Skin of body (tissue), 2 donors: ENCODE measurements around the gene GAB2. TPM values are rescaled to one million over a fixed set of nuclear protein-coding genes. Genes with fewer than 3 reads are reported as not detected.
"Not testable (repeated sequence)": the region's sequence is repeated elsewhere in the genome, so short reads cannot be mapped to it uniquely, and the experiment has no call there.

ENCODE experiments used
- DNase-seq: peaks from one replicate; lab custom pipeline; 2025; lab: John Stamatoyannopoulos, UW
- total RNA-seq: library from RNA; depleted of rRNA; stranded (reverse); fragments of >200 nt; gene quantifications from one replicate; pipeline ENCODE4 v1.2.3, GENCODE V29; 2014

Gene GAB2
- total RNA-seq, 1 donor from 2014 or later, result 10.9 TPM

GRCh38 chr11:78365381-78365792 is 52.2 kb downstream of the GAB2 start:
- no peak for DNase-seq

GRCh38 chr11:78364128-78364751 is 53.4 kb downstream of the GAB2 start:
- DNase-seq, result no peak

DNA sequence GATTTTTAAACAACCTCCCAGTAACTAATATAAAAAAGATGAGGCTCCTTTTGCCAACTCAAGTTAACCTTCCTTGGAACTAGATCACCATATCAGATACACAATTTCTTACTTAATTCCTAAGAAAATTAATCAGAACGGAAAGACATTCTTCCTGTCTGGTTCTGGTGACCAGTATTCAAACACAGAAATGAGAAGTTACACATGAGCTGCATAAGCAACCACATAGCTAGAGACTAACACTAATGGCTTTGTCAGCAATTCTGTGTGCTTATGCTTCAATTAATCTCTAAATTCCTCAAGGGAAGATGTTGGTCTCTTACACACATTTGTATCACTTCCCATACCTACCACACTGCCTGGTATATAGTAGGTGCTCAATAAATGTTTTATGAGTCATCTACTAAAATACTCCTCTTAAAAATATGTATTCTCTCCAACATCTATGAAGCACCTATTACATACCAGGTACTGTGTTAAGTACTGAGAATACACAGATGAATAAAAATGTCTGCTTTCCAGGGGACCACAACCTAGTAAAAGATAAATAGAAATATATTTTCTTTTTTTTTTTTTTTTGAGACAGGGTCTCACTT is 54.5 kb downstream of the GAB2 start:
- no peak for DNase-seq

DNA sequence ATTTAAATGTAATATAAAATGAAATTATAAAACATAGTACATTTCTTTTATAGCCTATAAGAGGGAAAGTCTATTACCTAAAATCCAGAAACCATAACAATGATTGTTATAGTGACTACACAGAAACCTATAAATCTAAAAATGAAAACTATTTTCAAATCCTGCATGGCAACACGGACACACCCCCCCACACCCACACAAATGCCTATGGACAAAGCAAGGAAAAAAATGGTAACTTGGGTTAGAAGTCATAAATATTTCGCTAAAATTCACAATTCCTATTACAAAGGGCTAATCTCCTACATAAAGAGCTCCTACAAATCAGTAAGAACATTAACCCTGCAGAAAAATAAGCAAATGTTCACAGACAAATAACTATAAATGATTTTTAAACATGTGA is 56.4 kb downstream of the GAB2 start:
- no peak for DNase-seq

GRCh38 chr11:78359921-78360320 is 57.7 kb downstream of the GAB2 start:
- no peak for DNase-seq

DNA sequence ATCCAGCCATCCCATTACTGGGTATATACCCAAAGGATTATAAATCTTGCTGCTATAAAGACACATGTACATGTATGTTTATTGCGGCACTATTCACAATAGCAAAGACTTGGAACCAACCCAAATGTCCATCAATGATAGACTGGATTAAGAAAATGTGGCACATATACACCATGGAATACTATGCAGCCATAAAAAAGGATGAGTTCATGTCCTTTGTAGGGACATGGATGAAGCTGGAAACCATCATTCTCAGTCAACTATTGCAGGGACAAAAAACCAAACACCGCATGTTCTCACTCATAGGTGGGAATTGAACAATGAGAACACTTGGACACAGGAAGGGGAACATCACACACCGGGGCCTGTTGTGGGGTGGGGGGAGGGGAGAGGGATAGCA is 59.7 kb downstream of the GAB2 start:
- DNase-seq, result not testable (repeated sequence)

DNA sequence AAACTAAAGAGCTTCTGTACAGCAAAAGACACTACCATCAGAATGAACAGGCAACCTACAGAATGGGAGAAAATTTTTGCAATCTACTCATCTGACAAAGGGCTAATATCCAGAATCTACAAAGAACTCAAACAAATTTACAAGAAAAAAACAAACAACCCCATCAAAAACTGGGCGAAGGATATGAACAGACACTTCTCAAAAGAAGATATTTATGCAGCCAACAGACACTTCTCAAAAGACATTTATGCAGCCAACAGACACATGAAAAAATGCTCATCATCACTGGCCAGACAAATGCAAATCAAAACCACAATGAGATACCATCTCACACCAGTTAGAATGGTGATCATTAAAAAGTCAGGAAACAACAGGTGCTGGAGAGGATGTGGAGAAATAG is 60.2 kb downstream of the GAB2 start:
- not testable (repeated sequence) for DNase-seq

DNA sequence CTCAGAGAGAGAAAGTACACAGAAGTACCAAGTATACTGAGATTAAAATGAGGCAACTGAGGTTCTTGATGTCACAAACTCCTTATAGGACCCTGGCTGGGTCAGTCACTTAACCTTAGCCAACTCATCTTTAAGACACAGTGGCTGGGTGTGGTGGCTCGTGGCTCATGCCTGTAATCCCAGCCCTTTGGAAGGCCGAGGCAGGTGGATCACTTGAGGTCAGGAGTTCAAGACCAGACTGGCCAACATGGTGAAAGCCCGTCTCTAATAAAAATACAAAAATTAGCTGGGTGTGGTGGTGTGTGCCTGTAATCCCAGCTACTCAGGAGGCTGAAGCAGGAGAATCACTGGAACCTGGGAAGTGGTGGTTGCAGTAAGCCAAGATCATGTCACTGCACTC is 61.9 kb downstream of the GAB2 start:
- DNase-seq, result not testable (repeated sequence)

DNA sequence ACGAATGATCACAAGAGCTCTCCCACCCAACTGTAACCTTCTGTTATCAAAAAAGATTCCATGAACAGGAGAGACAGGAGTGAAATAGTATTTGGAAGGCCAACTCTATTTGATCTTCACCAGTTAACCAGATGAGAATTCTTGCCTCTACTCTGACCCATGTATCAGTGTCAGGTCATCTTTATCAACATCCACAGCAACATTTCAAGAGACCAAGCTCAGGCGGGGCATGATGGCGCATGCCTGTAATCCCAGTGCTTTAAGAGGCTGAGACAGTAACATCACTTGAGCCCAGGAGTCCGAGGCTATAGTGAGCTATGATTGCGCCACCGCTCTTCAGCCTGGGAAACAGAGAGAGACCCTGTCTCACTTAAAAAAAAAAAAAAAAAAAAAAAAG is 62.3 kb downstream of the GAB2 start:
- no peak for DNase-seq

- no peak for DNase-seq
These were observed 63.0 kb downstream of the GAB2 start for GRCh38 chr11:78354408-78355308.

GRCh38 chr11:78351979-78352841 is 65.4 kb downstream of the GAB2 start:
- DNase-seq, result no peak

- DNase-seq, result no peak
These were observed 66.4 kb downstream of the GAB2 start for GRCh38 chr11:78351193-78351592.

- DNase-seq, result peak; percentile 82
These were observed 66.9 kb downstream of the GAB2 start for GRCh38 chr11:78350646-78351165.

DNA sequence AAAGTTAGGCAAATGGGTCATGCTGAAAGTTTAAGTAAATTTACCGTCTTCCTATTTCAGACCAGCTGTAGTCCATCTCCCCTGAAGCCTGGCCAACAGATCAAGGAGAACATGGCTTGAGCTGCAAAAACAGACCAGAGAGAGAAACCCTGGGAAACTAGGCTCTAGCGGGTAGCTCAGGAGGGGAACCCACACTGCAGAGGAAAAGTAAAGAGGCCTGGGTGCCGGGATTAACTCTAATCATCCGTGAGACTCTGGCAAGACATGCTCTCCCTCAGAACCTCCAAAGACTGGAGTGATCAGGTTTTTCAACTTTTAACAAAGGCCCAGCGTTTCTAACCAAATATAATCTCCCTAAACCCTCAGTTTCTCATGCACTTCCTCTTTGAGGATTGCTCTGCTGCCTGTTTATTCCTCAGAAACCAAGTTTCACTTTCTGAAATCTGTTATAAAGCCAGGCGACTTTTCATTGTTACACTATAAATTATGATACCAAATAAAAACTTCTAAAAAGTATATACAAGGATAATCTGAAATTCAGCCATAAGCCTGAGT is 67.5 kb downstream of the GAB2 start:
- DNase-seq, result peak; percentile 22

GRCh38 chr11:78349624-78350023 is 68.0 kb downstream of the GAB2 start:
- no peak for DNase-seq

- no peak for DNase-seq
These were observed 68.5 kb downstream of the GAB2 start for GRCh38 chr11:78349114-78349513.

GRCh38 chr11:78347956-78348355 is 69.7 kb downstream of the GAB2 start:
- DNase-seq, result no peak

- no peak for DNase-seq
These were observed 70.8 kb downstream of the GAB2 start for GRCh38 chr11:78346799-78347198.

DNA sequence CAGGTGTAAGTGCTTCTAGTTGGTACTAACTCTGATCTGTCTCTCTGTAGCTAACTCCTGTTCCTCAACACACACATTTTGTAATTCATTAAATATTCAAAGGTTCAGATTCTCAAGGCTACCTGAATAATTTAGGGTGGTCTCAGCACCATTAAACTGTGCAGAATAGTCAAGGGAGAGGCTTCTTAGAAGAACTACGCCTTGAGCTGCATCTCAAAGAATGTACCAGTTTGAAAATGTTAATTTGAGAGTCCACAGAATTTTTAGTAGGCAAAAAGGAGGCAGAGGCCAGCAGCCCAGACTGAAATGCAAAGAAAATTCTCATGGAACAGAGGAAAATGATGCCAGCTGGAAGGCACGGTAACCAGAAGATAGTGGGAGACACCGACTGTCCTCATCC is 72.2 kb downstream of the GAB2 start:
- DNase-seq, result no peak

DNA sequence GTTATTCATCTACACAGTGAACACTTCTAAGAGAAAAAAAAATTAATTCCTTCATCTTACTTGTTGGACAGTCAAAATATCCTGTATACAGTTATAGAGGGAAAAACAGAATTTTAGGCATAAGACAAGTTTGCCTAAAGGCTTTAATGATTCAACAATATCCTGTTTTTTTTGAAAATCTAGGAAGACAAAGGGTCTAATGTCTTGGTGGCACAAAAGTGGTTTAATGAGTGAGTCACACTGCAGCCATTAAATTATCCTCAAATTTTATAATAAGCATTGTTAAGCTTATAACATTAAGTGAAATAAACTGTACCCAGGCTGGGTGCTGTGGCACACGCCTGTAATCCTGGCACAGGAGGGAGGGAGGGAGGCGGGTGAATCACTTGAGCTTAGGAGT is 72.9 kb downstream of the GAB2 start:
- DNase-seq, result no peak

GRCh38 chr11:78344094-78344493 is 73.5 kb downstream of the GAB2 start:
- no peak for DNase-seq
